Measurements from ENCODE around the gene NUDT16L1. TPM values are rescaled to one million over a fixed set of nuclear protein-coding genes. Genes with fewer than 3 reads are reported as not detected.

Gene NUDT16L1
- total RNA-seq, 1 donor from 2014 or later: 20.4 TPM

- DNase-seq (ENCODE audit: low spot score): no peak
- no peak for TF ChIP-seq CTCF (IDR thresholded peaks at IDR 0.05)
- peaks cover 14% of the 10 kb centered on the region for H3K36me3 Mint-ChIP-seq (ENCODE audit: low read depth)
- no peaks in the 10 kb centered on the region for H3K27me3 Mint-ChIP-seq (ENCODE audit: low read depth)
- H3K4me1 Mint-ChIP-seq (ENCODE audit: low read depth): peaks cover 10% of the 10 kb centered on the region
- no peak overlapping the region for H3K4me3 Mint-ChIP-seq (ENCODE audit: unreplicated experiment)
- H3K9me3 Mint-ChIP-seq (ENCODE audit: low read depth): no peaks in the 10 kb centered on the region
- H3K27ac Mint-ChIP-seq (ENCODE audit: unreplicated experiment): no peak overlapping the region
Measured at GRCh38 chr16:4655801-4656200, 37.6 kb upstream of the NUDT16L1 start.

GRCh38 chr16:4656221-4656620 lies 37.1 kb upstream of the NUDT16L1 start:
- no peak for DNase-seq (ENCODE audit: low spot score)

GRCh38 chr16:4656695-4657686 lies 36.4 kb upstream of the NUDT16L1 start:
- peaks cover 13% of the 10 kb centered on the region for H3K4me1 Mint-ChIP-seq (ENCODE audit: low read depth)
- no peaks in the 10 kb centered on the region for H3K27me3 Mint-ChIP-seq (ENCODE audit: low read depth)
- TF ChIP-seq CTCF (IDR thresholded peaks at IDR 0.05): no peak
- peaks cover 11% of the 10 kb centered on the region for H3K36me3 Mint-ChIP-seq (ENCODE audit: low read depth)
- no peak overlapping the region for H3K27ac Mint-ChIP-seq (ENCODE audit: unreplicated experiment)
- DNase-seq (ENCODE audit: low spot score): no peak
- H3K9me3 Mint-ChIP-seq (ENCODE audit: low read depth): no peaks in the 10 kb centered on the region
- H3K4me3 Mint-ChIP-seq (ENCODE audit: unreplicated experiment): no peak overlapping the region

More at GRCh38 chr16:4656221-4656620, 37.1 kb upstream of the NUDT16L1 start:
- peaks cover 11% of the 10 kb centered on the region for H3K36me3 Mint-ChIP-seq (ENCODE audit: low read depth)
- no peak overlapping the region for H3K4me3 Mint-ChIP-seq (ENCODE audit: unreplicated experiment)
- H3K27ac Mint-ChIP-seq (ENCODE audit: unreplicated experiment): no peak overlapping the region
- H3K4me1 Mint-ChIP-seq (ENCODE audit: low read depth): peaks cover 13% of the 10 kb centered on the region
- TF ChIP-seq CTCF (IDR thresholded peaks at IDR 0.05): no peak
- H3K27me3 Mint-ChIP-seq (ENCODE audit: low read depth): no peaks in the 10 kb centered on the region
- no peaks in the 10 kb centered on the region for H3K9me3 Mint-ChIP-seq (ENCODE audit: low read depth)

GRCh38 chr16:4659363-4660353 lies 33.7 kb upstream of the NUDT16L1 start:
- no peaks in the 10 kb centered on the region for H3K9me3 Mint-ChIP-seq (ENCODE audit: low read depth)
- H3K36me3 Mint-ChIP-seq (ENCODE audit: low read depth): peaks cover 14% of the 10 kb centered on the region
- H3K27me3 Mint-ChIP-seq (ENCODE audit: low read depth): no peaks in the 10 kb centered on the region
- DNase-seq (ENCODE audit: low spot score): no peak
- no peak overlapping the region for H3K27ac Mint-ChIP-seq (ENCODE audit: unreplicated experiment)
- no peak overlapping the region for H3K4me3 Mint-ChIP-seq (ENCODE audit: unreplicated experiment)
- H3K4me1 Mint-ChIP-seq (ENCODE audit: low read depth): peaks cover 18% of the 10 kb centered on the region
- no peak for TF ChIP-seq CTCF (IDR thresholded peaks at IDR 0.05)
